ENCODE results near the gene NFATC3. TPM values are rescaled to one million over a fixed set of nuclear protein-coding genes. Genes with fewer than 3 reads are reported as not detected.
A peak's percentile ranks its signal among the peaks of the same experiment; 100 is the strongest.

The NFATC3 gene
- total RNA-seq, 1 donor from 2014 or later = 38.2 TPM

GRCh38 chr16:68244903-68245853 is 160.0 kb downstream of the NFATC3 start, which contains the start of gene PLA2G15:
TSS of gene PLA2G15 (plus strand) at chr16:68245373. CDS start at chr16:68245427, 54 bp downstream.
- DNase-seq (ENCODE audit: low spot score) = peak; percentile 99

- no peak for DNase-seq (ENCODE audit: low spot score)
Observed at GRCh38 chr16:68246121-68246520, 161.0 kb downstream of the NFATC3 start.

GRCh38 chr16:68246666-68247065 is 161.5 kb downstream of the NFATC3 start:
- DNase-seq (ENCODE audit: low spot score) = no peak

- no peak for DNase-seq (ENCODE audit: low spot score)
Observed at GRCh38 chr16:68247400-68247799, 162.2 kb downstream of the NFATC3 start.

GRCh38 chr16:68247932-68248331 is 162.8 kb downstream of the NFATC3 start:
- no peak for DNase-seq (ENCODE audit: low spot score)

- no peak for DNase-seq (ENCODE audit: low spot score)
Observed at GRCh38 chr16:68249371-68249770, 164.2 kb downstream of the NFATC3 start.

GRCh38 chr16:68250951-68251350 is 165.8 kb downstream of the NFATC3 start:
- no peak for DNase-seq (ENCODE audit: low spot score)

- DNase-seq (ENCODE audit: low spot score) = no peak
Observed at GRCh38 chr16:68251832-68252231, 166.7 kb downstream of the NFATC3 start.

GRCh38 chr16:68252383-68252782 is 167.2 kb downstream of the NFATC3 start:
- DNase-seq (ENCODE audit: low spot score) = no peak

GRCh38 chr16:68253721-68254120 is 168.6 kb downstream of the NFATC3 start:
- DNase-seq (ENCODE audit: low spot score) = no peak

GRCh38 chr16:68255712-68256111 is 170.5 kb downstream of the NFATC3 start:
- no peak for DNase-seq (ENCODE audit: low spot score)

GRCh38 chr16:68257251-68257905 is 172.2 kb downstream of the NFATC3 start:
- DNase-seq (ENCODE audit: low spot score) = no peak

GRCh38 chr16:68257906-68258800 is 173.0 kb downstream of the NFATC3 start:
- DNase-seq (ENCODE audit: low spot score) = no peak

- DNase-seq (ENCODE audit: low spot score) = no peak
Observed at GRCh38 chr16:68259007-68259825, 174.0 kb downstream of the NFATC3 start.

- DNase-seq (ENCODE audit: low spot score) = no peak
Observed at GRCh38 chr16:68263559-68264127, 178.5 kb downstream of the NFATC3 start.

- DNase-seq (ENCODE audit: low spot score) = peak; percentile 93
Observed at GRCh38 chr16:68264128-68265077, 179.2 kb downstream of the NFATC3 start, which contains the start of gene SLC7A6. TSS of gene SLC7A6 (plus strand) at chr16:68264526. CDS start at chr16:68274727, 10,201 bp downstream.

- DNase-seq (ENCODE audit: low spot score) = no peak
Observed at GRCh38 chr16:68265078-68265920, 180.1 kb downstream of the NFATC3 start.

Measured in mesenteric fat pad (tissue), 1 donor.